Activated CD8-positive, alpha-beta memory T cell treated with anti-CD3 and anti-CD28 coated beads for 1 hour (primary cell): ENCODE data around the gene IL25.
"Not testable (repeated sequence)": the region's sequence is repeated elsewhere in the genome, so short reads cannot be mapped to it uniquely, and the experiment has no call there.

Source experiments
- DNase-seq, 2 donors: peaks; one replicate each; pipeline ENCODE4 v3.0.0-alpha.2; 2020; ENCODE audit warnings: low read depth in 1 of 2; ENCODE audit errors: extremely low read depth in 1 of 2

Gene IL25

DNA sequence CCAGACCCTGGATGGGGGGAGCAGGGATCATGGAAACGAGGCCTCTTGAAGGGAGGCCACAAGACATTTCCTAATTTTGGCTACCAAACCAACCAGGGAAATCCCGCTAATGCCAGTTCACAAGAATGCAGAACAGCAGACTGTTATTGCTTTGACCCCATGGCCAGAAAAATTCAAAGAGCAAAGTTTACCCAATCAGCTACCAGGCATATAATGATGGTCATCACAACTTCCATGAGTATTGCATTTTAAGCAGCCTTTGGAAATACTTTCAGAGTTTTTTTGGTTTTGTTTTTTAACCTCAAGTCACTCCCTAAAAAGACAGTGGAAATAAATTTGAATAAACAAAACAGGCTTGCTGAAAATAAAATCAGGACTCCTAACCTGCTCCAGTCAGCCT lies at the start of gene IL25:
Gene IL25 (plus strand): TSS at position 301 of the 400 bp plus-strand sequence.
- DNase-seq = no peak

GRCh38 chr14:23323838-23324454 lies 48.7 kb upstream of the IL25 start:
- no peak for DNase-seq

GRCh38 chr14:23324455-23324846 lies 48.2 kb upstream of the IL25 start:
- no peak for DNase-seq

DNA sequence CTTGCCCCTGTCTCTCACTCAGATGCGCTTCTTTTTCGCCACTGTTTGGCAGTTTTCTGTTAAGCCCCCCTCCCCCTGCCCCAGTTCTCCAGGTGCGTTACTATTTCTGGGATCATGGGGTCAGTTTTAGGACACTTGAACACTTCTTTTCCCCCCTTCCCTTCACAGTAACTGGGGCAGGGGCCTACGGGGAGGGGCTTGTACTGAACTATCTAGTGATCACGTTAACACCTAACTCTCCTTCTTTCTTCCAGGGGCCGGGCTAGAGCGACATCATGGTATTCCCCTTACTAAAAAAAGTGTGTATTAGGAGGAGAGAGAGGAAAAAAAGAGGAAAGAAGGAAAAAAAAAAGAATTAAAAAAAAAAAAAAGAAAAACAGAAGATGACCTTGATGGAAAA lies 47.6 kb upstream of the IL25 start:
- DNase-seq = no peak

DNA sequence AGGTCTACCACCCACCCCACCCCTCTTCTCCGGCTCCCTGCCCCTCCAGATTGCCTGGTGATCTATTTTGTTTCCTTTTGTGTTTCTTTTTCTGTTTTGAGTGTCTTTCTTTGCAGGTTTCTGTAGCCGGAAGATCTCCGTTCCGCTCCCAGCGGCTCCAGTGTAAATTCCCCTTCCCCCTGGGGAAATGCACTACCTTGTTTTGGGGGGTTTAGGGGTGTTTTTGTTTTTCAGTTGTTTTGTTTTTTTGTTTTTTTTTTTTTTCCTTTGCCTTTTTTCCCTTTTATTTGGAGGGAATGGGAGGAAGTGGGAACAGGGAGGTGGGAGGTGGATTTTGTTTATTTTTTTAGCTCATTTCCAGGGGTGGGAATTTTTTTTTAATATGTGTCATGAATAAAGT lies 46.9 kb upstream of the IL25 start:
- not testable (repeated sequence) for DNase-seq

DNA sequence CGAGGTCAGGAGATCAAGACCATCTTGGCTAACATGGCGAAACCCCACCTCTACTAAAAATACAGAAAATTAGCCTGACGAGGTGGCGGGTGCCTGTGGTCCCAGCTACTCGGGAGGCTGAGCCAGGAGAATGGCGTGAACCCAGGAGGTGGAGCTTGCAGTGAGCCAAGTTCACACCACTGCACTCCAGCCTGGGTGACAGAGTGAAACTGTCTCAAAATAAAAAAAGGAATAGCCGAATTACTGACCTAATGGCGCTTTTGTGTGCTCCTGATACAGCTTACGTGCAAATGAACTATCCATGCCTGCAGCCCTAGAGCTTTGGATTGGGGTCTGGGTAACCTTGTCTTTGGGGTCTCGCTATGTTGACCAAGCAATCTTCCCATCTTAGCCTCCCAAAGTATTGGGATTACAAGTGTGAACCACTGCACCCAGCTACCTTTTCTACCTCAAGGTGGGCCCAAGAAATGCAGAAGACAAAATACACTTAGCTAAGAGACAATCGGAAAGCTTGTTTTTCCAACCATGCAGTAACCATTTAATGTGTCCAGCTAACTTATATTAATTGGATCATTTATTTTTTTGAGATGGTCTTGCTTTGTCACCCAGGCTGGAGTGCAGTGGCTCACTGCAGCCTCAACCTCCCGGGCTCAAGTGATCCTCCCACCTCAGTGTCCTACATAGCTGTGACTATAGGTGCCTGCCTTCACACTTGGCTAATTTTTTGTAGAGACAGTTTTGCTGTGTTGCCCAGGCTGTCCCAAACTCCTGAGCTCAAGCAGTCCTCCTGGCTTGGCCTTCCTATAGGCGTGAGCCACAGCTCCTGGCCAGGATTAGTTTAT lies 45.9 kb upstream of the IL25 start:
- DNase-seq = no peak

- DNase-seq = peak; percentile 35 to 45
Measured at GRCh38 chr14:23327947-23328744, 44.5 kb upstream of the IL25 start.

- no peak for DNase-seq
Measured at GRCh38 chr14:23335623-23336022, 37.0 kb upstream of the IL25 start.

DNA sequence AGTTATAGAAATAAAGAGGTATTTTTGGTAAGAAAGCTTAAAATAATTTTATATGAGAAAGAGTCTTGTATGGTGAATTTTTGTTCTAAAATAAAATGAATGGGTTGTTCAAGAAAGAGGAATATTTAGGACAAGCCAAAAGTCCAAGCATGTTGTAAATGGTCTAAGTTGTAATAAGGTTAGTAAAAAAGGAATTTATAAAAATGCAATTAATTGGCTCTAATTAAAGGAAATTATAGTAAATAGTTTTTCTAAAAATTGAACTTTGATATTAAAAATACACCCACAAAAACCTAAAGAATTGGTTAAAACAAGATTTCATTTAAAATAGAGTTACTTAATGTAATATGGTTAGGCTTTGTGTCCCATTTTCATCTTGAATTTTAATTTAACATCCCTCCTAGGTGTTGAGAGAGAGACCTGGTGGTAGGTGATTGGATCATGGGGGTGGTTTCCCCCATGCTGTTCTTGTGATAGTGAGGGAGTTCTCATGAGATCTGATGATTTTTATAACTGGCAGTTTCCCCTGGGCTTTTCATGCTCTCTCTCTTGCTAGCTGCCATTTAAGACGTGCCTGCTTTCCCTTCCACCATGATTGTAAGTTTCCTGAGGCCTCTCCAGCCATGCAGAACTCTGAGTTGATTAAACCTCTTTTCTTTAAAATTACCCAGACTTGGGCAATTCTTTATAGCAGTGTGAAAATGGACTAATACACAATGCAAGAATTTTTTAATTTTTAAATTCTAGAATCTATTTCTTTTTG lies 32.9 kb upstream of the IL25 start:
- DNase-seq = no peak

- no peak for DNase-seq
Measured at GRCh38 chr14:23344481-23344880, 28.1 kb upstream of the IL25 start.

DNA sequence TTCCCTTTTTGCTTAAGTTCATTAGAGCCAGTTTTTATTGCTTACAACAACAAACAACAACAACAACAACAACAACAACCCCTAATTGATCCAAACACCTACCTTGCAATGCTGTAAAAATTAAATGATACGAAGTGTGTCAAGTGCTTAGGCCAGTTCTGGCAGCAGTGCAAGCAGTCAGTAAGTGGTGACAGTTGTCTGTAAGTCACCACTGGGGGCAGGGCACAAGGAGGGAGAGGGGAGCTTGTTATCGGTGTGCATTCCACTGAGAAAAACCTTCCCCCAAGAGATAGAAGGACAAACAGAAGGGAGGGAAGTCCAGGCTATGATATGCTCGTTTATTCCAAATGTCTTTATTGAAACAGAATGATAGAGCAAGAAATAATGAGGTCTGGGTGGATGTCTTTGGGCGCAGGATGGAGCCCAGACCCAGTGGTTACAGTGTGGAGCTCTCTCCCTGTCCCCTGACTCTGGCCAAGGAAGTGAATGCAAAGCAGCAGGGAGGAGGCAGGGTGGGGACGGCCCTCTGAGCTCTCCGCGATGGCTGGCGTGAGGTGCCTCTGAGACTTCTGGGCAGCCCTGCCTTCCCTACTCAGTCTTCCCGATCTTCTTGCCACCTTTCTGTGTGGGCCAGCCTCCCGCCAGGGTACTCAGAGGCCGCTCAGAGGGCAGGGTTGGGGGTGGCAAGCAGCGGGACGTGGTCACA lies 26.5 kb upstream of the IL25 start:
- DNase-seq = no peak

- no peak for DNase-seq
Measured at GRCh38 chr14:23346693-23347405, 25.8 kb upstream of the IL25 start.

- DNase-seq = no peak
Measured at GRCh38 chr14:23347406-23348296, 25.0 kb upstream of the IL25 start.

DNA sequence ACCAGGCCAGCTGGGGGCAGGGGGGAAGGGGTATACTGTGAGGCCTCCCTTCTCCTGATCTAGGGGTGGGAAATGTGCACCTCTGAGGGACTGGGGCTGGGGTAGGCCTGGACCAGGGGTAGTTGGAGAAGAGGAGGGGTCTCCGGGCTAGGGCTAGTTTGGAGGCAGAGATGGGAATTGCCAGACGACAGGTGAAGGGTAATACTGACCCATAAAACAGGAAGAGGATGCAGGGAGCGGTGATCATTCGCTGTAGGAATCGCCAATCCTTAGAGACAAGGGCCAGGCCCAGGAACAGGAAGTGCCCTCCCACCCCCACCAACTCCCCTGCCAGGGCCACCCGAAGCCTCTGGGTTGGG lies 24.3 kb upstream of the IL25 start:
- no peak for DNase-seq

GRCh38 chr14:23349156-23349845 lies 23.3 kb upstream of the IL25 start:
- no peak for DNase-seq

DNA sequence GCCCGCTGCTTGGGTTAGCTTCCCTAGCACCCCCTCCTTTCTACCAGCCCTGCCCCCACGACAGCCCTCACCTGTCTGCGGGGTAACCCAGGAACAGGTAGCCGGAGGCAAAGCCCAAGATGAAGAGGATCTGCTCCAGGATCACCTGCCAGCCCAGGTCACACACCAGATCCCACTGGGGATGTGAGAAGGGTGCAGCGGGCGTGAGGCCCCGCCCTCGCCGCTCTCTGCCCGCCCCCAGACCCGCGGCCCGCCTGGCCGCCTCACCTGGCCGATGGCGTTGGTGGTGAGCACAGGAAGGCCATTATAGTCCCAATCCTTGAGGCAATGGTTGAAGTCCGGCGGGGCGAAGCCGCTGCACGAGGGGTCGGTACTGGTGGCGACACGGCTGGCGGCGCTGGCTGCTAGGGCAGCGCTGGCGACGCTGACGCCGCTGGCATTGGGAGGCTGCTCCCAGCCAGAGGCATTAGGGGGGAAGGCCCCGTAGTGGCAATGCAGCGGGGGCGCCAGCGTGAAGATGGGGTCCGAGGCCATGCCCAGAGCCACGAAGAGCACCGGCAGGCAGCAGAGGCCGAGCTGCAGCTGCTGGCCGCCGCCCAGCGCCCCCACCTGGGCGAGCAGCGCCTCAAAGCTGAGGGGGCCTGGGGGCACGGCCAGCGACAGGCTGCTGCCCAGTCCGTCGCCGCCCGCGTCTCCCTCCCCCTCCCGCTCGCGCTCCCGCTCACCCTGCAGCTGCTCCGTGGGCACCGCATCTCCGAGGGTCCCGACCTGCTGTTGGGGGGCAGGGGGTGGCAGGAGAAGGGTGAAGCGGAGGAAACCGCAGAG lies 20.7 kb upstream of the IL25 start:
- no peak for DNase-seq
